GM12878 (cell line): ENCODE data around the gene TRERF1. TPM values are rescaled to one million over a fixed set of nuclear protein-coding genes. Genes with fewer than 3 reads are reported as not detected.
A peak's percentile ranks its signal among the peaks of the same experiment; 100 is the strongest.

Experiments
- ASH2L ChIP-seq: fragments of 300-600, 200-600 bp; sonication (generic); IDR thresholded peaks from 2 replicates; pipeline ENCODE4 v1.6.1; 2017; ENCODE audit warnings: low read depth, mild to moderate bottlenecking, borderline replicate concordance
- BRCA1 ChIP-seq: IDR thresholded peaks from 2 replicates; pipeline ENCODE4 v1.6.1; 2011; ENCODE audit warnings: low read depth, low read length, improper control_type of control experiment
- CBX3 ChIP-seq: fragments of 200-600 bp; sonication (generic); IDR thresholded peaks from 2 replicates; pipeline ENCODE4 v1.6.1; 2016; ENCODE audit warnings: low read depth, borderline replicate concordance
- CEBPB ChIP-seq, 2 experiments: fragments of 150-350 bp in 1 of 2; IDR thresholded peaks; 2 replicates each; pipeline ENCODE4 v1.6.1; 2012 to 2014; ENCODE audit warnings: low read depth in 2 of 2, low read length in 2 of 2, borderline replicate concordance in 1 of 2, inconsistent platforms in 1 of 2
- EED ChIP-seq: sonication (generic); IDR thresholded peaks from 2 replicates; pipeline ENCODE4 v1.6.1; 2016; ENCODE audit warnings: antibody characterized with exemption, low read depth
- FOXM1 ChIP-seq: IDR thresholded peaks from 2 replicates; pipeline ENCODE4 v1.6.1; 2012; ENCODE audit warnings: low read depth, mild to moderate bottlenecking, inconsistent platforms, low read length, moderate library complexity
- IKZF1 ChIP-seq: fragments of 450-650 bp; conservative IDR thresholded peaks from 2 replicates; pipeline ENCODE4 v1.6.1; 2017; ENCODE audit warnings: antibody characterized with exemption, mild to moderate bottlenecking
- IKZF2 ChIP-seq, 2 experiments: fragments of 450-650 bp; IDR thresholded peaks; 2 replicates each; pipeline ENCODE4 v1.6.1; 2017; ENCODE audit warnings: mild to moderate bottlenecking in 2 of 2, moderate library complexity in 2 of 2
- IRF4 ChIP-seq: IDR thresholded peaks from 2 replicates; pipeline ENCODE4 v1.6.1; 2011; ENCODE audit warnings: low read depth, low read length
- KLF5 ChIP-seq: fragments of 450-650 bp; IDR thresholded peaks from 2 replicates; pipeline ENCODE4 v1.6.1; 2014; ENCODE audit warnings: mild to moderate bottlenecking; ENCODE audit not compliant: partially characterized antibody
- MEF2A ChIP-seq: IDR thresholded peaks from 2 replicates; pipeline ENCODE4 v1.6.1; 2011; ENCODE audit warnings: low read depth, mild to moderate bottlenecking, low read length, moderate library complexity; ENCODE audit not compliant: insufficient read depth
- MYB ChIP-seq: fragments of 150-350 bp; IDR thresholded peaks from 2 replicates; pipeline ENCODE4 v1.6.1; 2014; ENCODE audit warnings: mild to moderate bottlenecking, low read depth, low read length, borderline replicate concordance
- NFIC ChIP-seq: IDR thresholded peaks from 2 replicates; pipeline ENCODE4 v1.6.1; 2012; ENCODE audit warnings: low read depth, mild to moderate bottlenecking, inconsistent platforms, low read length, moderate library complexity
- NFXL1 ChIP-seq: fragments of 450-650 bp; IDR thresholded peaks from 2 replicates; pipeline ENCODE4 v1.6.1; 2017; ENCODE audit warnings: antibody characterized with exemption, mild to moderate bottlenecking, borderline replicate concordance
- PAX8 ChIP-seq: fragments of 450-650 bp; IDR thresholded peaks from 2 replicates; pipeline ENCODE4 v1.6.1; 2017; ENCODE audit warnings: mild to moderate bottlenecking, moderate library complexity
- PKNOX1 ChIP-seq: fragments of 450-650 bp; IDR thresholded peaks from 2 replicates; pipeline ENCODE4 v1.6.1; 2016; ENCODE audit warnings: mild to moderate bottlenecking
- POLR2A ChIP-seq: IDR thresholded peaks from 2 replicates; pipeline ENCODE4 v1.6.1; 2011; ENCODE audit warnings: low read depth, mild to moderate bottlenecking, low read length
- SIX5 ChIP-seq: IDR thresholded peaks from 2 replicates; pipeline ENCODE4 v1.6.1; 2011; ENCODE audit warnings: mild to moderate bottlenecking, low read depth, low read length, moderate library complexity; ENCODE audit not compliant: severe bottlenecking
- SMC3 ChIP-seq: IDR thresholded peaks from 2 replicates; pipeline ENCODE4 v1.6.1; 2011; ENCODE audit warnings: low read length, improper control_type of control experiment, borderline replicate concordance
- SPI1 ChIP-seq: IDR thresholded peaks from 2 replicates; pipeline ENCODE4 v1.6.1; 2011; ENCODE audit warnings: low read depth, mild to moderate bottlenecking, low read length, moderate library complexity, borderline replicate concordance; ENCODE audit not compliant: insufficient read depth
- SREBF2 ChIP-seq: IDR thresholded peaks from 2 replicates; pipeline ENCODE4 v1.6.1; 2012; ENCODE audit warnings: mild to moderate bottlenecking, low read length
- STAT3 ChIP-seq: IDR thresholded peaks from 2 replicates; pipeline ENCODE4 v1.6.1; 2011; ENCODE audit warnings: low read depth, low read length, improper control_type of control experiment
- TCF3 ChIP-seq: IDR thresholded peaks from 2 replicates; pipeline ENCODE4 v1.6.1; 2012; ENCODE audit warnings: low read depth, mild to moderate bottlenecking, low read length, borderline replicate concordance; ENCODE audit not compliant: insufficient read depth
- YBX1 ChIP-seq: fragments of 450-650 bp; IDR thresholded peaks from 2 replicates; pipeline ENCODE4 v1.6.1; 2016; ENCODE audit warnings: antibody characterized with exemption
- ZBTB40 ChIP-seq: fragments of 450-650 bp; IDR thresholded peaks from 2 replicates; pipeline ENCODE4 v1.6.1; 2016; ENCODE audit warnings: mild to moderate bottlenecking, moderate library complexity, borderline replicate concordance
- ZNF217 ChIP-seq: fragments of 450-650 bp; IDR thresholded peaks from 2 replicates; pipeline ENCODE4 v1.6.1; 2017; ENCODE audit warnings: antibody characterized with exemption, mild to moderate bottlenecking
- ZNF24 ChIP-seq: fragments of 450-650 bp; IDR thresholded peaks from 2 replicates; pipeline ENCODE4 v1.6.1; 2017; ENCODE audit warnings: antibody characterized with exemption, mild to moderate bottlenecking
- ZNF274 ChIP-seq: IDR thresholded peaks from one replicate; pipeline ENCODE4 v1.8.0; 2011; ENCODE audit not compliant: insufficient read length, insufficient read depth
- polyA plus RNA-seq, 11 experiments: library from polyadenylated mRNA; depleted of rRNA in 4 of 11; unstranded in 6 of 11; stranded (reverse) in 5 of 11; fragments of >200 nt; fragmentation: Nextera tagmentation in 4 of 11; fragmentation: Illumina TruSeq in 1 of 11; extraction: Ambion mirVana in 4 of 11; extraction: Trizol in 1 of 11; gene quantifications; 1 replicate in 1 of 11; 2 replicates in 10 of 11; pipeline versions ENCODE4 v1.2.1 to v1.2.3, GENCODE V29; 2011 to 2016; ENCODE audit warnings: inconsistent platforms in 2 of 11, missing spikeins in 2 of 11, low read depth in 1 of 11
- total RNA-seq, 4 experiments: library from RNA; depleted of rRNA in 3 of 4; stranded (reverse); fragments of >200 nt in 3 of 4; fragmentation: Illumina TruSeq in 1 of 4; extraction: Trizol in 1 of 4; gene quantifications; 2 replicates each; pipeline versions ENCODE4 v1.2.1 to v1.2.3, GENCODE V29; 2013 to 2021
- TF ChIP-seq, protein P1 (sequence below): IDR thresholded peaks from 2 replicates; pipeline ENCODE4 v1.6.1; 2011; ENCODE audit warnings: mild to moderate bottlenecking, low read depth, low read length, moderate library complexity; ENCODE audit not compliant: insufficient replicate concordance

The TRERF1 gene
- total and polyA plus RNA-seq, 10 of the 15 experiments (the other 5 are each of a cell fraction or from before 2014, with no cell fraction given) = 2.2 to 19.4 (median 7.2) TPM

GRCh38 chr6:42368181-42368580 lies 83.5 kb downstream of the TRERF1 start (continued):
- TF ChIP-seq EED (0 out of 2 replicates have a peak, but pooled peaks have one; percentile 10), IKZF2 (IDR thresholded peaks at IDR 0.05) (peak in 1 of 2 experiments; percentile 36; a peak in 2 of 4 replicates), IKZF1 (peak; percentile 11; the same call in 1 of the 2 replicates), SPI1 (no peak), ZNF217 (no peak), MEF2A (peak; percentile 88), IRF4 (no peak), TCF3 (0 out of 2 replicates have a peak, but pooled peaks have one; percentile 21), ZNF24 (no peak), SREBF2 (no peak), MYB (no peak), CEBPB (IDR thresholded peaks at IDR 0.05; ENCODE audit: borderline replicate concordance in 1 of 2, low read depth in 2 of 2, low read length in 2 of 2) (no peak), STAT3 (no peak), YBX1 (no peak), NFXL1 (no peak), FOXM1 (peak; percentile 63; the same call in 1 of the 2 replicates), CBX3 (no peak), BRCA1 (no peak), PKNOX1 (no peak), SIX5 (no peak), SMC3 (no peak), ZBTB40 (no peak), POLR2A (no peak), NFIC (0 out of 2 replicates have a peak, but pooled peaks have one; percentile 42), PAX8 (no peak), ZNF274 (no peak), KLF5 (no peak), ASH2L (no peak)
- TF ChIP-seq, protein P1, sequence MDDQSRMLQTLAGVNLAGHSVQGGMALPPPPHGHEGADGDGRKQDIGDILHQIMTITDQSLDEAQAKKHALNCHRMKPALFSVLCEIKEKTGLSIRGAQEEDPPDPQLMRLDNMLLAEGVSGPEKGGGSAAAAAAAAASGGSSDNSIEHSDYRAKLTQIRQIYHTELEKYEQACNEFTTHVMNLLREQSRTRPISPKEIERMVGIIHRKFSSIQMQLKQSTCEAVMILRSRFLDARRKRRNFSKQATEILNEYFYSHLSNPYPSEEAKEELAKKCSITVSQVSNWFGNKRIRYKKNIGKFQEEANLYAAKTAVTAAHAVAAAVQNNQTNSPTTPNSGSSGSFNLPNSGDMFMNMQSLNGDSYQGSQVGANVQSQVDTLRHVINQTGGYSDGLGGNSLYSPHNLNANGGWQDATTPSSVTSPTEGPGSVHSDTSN = no peak
